Epithelial cell of proximal tubule (primary cell): ENCODE results near the gene UHRF1. TPM values are rescaled to one million over a fixed set of nuclear protein-coding genes. Genes with fewer than 3 reads are reported as not detected.
"Not testable (repeated sequence)": the region's sequence is repeated elsewhere in the genome, so short reads cannot be mapped to it uniquely, and the experiment has no call there.

Source experiments
- DNase-seq: peaks from one replicate; pipeline ENCODE4 v3.0.0-alpha.2; 2011; ENCODE audit warnings: low read depth
- H3K4me3 ChIP-seq: 2 replicates; pipeline ENCODE4 v1.5.1; 2011; ENCODE audit warnings: low read depth, mild to moderate bottlenecking, low read length
- CTCF ChIP-seq: conservative IDR thresholded peaks from 2 replicates; pipeline ENCODE4 v1.5.1; 2012; ENCODE audit warnings: low read depth, mild to moderate bottlenecking, low read length
- total RNA-seq: library from RNA; depleted of rRNA; stranded (reverse); fragments of >200 nt; gene quantifications from 2 replicates; pipeline ENCODE4 v1.2.3, GENCODE V29; 2015

UHRF1 gene
- total RNA-seq, 1 donor from 2014 or later = 81.5 TPM

GRCh38 chr19:4889034-4889815 lies 20.1 kb upstream of the UHRF1 start:
- DNase-seq = no peak
- no peak for TF ChIP-seq CTCF

GRCh38 chr19:4891066-4891465 lies 18.2 kb upstream of the UHRF1 start:
- no peak for TF ChIP-seq CTCF
- DNase-seq = no peak
- H3K4me3 ChIP-seq = no peak overlapping the region

More at GRCh38 chr19:4889034-4889815, 20.1 kb upstream of the UHRF1 start:
- no peak overlapping the region for H3K4me3 ChIP-seq

- DNase-seq, H3K4me3 ChIP-seq: not testable (repeated sequence)
Measured at GRCh38 chr19:4892962-4893361, 16.3 kb upstream of the UHRF1 start.

- H3K4me3 ChIP-seq = no peak overlapping the region
- no peak for DNase-seq
- TF ChIP-seq CTCF = no peak
Measured at GRCh38 chr19:4896372-4896771, 12.9 kb upstream of the UHRF1 start.

GRCh38 chr19:4897146-4897545 lies 12.2 kb upstream of the UHRF1 start:
- H3K4me3 ChIP-seq = no peak overlapping the region

GRCh38 chr19:4900879-4901278 lies 8.4 kb upstream of the UHRF1 start:
- DNase-seq, H3K4me3 ChIP-seq: not testable (repeated sequence)

More at GRCh38 chr19:4897146-4897545, 12.2 kb upstream of the UHRF1 start:
- no peak for DNase-seq
- TF ChIP-seq CTCF = no peak

GRCh38 chr19:4902796-4903195 lies 6.5 kb upstream of the UHRF1 start, which contains the start of gene ARRDC5:
ARRDC5 (minus strand) TSS chr19:4902896; CDS start chr19:4902825, 71 bp downstream.
- TF ChIP-seq CTCF = no peak
- no peak within 1 kb of the TSS for H3K4me3 ChIP-seq
- DNase-seq = no peak

- H3K4me3 ChIP-seq = no peak overlapping the region
- DNase-seq = no peak
- no peak for TF ChIP-seq CTCF
Measured at GRCh38 chr19:4904481-4904880, 4.8 kb upstream of the UHRF1 start.
